ENCODE data around the gene SLC25A12. TPM values are rescaled to one million over a fixed set of nuclear protein-coding genes. Genes with fewer than 3 reads are reported as not detected.
A peak's percentile ranks its signal among the peaks of the same experiment; 100 is the strongest.

The SLC25A12 gene
- polyA plus RNA-seq, 1 of the 3 experiments (the other 2 are of a cell fraction), result 13.0 TPM

DNA sequence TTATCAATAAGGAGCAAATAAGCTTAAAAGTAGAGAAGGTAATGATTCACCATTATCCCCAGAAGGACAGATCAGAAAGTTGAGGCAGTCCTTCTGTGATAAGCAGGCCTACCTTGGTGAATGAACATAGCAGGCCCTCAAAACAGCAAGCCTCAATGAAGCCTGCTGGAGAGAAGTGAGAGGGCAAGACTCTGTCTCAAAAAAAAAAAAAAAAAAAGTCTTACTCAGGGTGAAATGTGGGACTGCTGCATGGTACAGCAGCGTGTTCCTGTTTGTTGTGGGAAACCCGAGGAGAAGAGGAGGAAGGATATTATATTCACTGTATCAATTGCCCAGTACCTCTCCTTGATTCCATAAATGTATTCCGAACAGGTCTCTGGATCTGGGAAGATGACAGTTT is 19.5 kb upstream of the SLC25A12 start:
- no peaks in the 10 kb centered on the region for H3K9me3 ChIP-seq
- 72% methylated on average over 3 of the region's 3 CpGs for WGBS (ENCODE audit: low lambda C conversion rate)
- no peak for DNase-seq
- no peak overlapping the region for H3K27ac ChIP-seq (ENCODE audit: low read depth in 2 of 2, low read length in 1 of 2)
- peak overlapping the region; percentile 1; the same call in 1 of the 2 replicates for H2AFZ ChIP-seq (ENCODE audit: low read depth)
- H3K79me2 ChIP-seq (ENCODE audit: insufficient read depth), result no peaks in the 10 kb centered on the region
- H3K9ac ChIP-seq, result no peak overlapping the region
- no peaks in the 10 kb centered on the region for H4K20me1 ChIP-seq (ENCODE audit: insufficient read depth)
- H3K36me3 ChIP-seq (replicated peaks in 1 of 2; ENCODE audit: control insufficient read depth in 1 of 2, insufficient read depth in 2 of 2, low read length in 1 of 2), result no peaks in the 10 kb centered on the region
- ChIA-PET POLR2A (interaction anchor here (1.0 to 1.7 kb wide), 2 partner anchors 10 to 19 kb away, joined by 3 to 6 read pairs; no protein-coding TSS in a partner anchor), CTCF (interaction anchor here (1.0 kb wide), 1 partner anchor 20 kb away, joined by 3 read pairs; no protein-coding TSS in a partner anchor)
- H3K9me2 ChIP-seq, result no peaks in the 10 kb centered on the region
- no peaks in the 10 kb centered on the region for H3K27me3 ChIP-seq (ENCODE audit: insufficient read depth)
- H3K4me2 ChIP-seq, result no peak overlapping the region
- H3F3A ChIP-seq (replicated peaks; ENCODE audit: insufficient read depth), result no peaks in the 10 kb centered on the region
- TF ChIP-seq NRF1 (IDR thresholded peaks at IDR 0.05; ENCODE audit: low read depth, low read length) (no peak), FOXM1 (IDR thresholded peaks at IDR 0.05; ENCODE audit: low read depth) (no peak), SMC3 (IDR thresholded peaks at IDR 0.05; ENCODE audit: low read depth, low read length) (no peak), REST (IDR thresholded peaks at IDR 0.05; ENCODE audit: low read depth, low read length) (no peak), JUND (IDR thresholded peaks at IDR 0.05) (no peak), RFX5 (IDR thresholded peaks at IDR 0.05; ENCODE audit: low read length) (no peak), FOSL2 (IDR thresholded peaks at IDR 0.05; ENCODE audit: borderline replicate concordance, low read depth) (no peak), ELF1 (IDR thresholded peaks at IDR 0.05) (no peak), USF1 (IDR thresholded peaks at IDR 0.05; ENCODE audit: borderline replicate concordance, low read depth) (no peak), GATA2 (CRISPR knock-in tag; IDR thresholded peaks at IDR 0.05) (no peak), EZH2phosphoT487 (IDR thresholded peaks at IDR 0.05; ENCODE audit: borderline replicate concordance, low read depth) (no peak), TEAD4 (IDR thresholded peaks at IDR 0.05; ENCODE audit: borderline replicate concordance, insufficient read depth) (no peak), MXI1 (IDR thresholded peaks at IDR 0.05; ENCODE audit: low read depth, low read length) (no peak), POLR2AphosphoS5 (IDR thresholded peaks at IDR 0.05; ENCODE audit: low read depth, low read length) (no peak)
- TF ChIP-seq, protein P1, sequence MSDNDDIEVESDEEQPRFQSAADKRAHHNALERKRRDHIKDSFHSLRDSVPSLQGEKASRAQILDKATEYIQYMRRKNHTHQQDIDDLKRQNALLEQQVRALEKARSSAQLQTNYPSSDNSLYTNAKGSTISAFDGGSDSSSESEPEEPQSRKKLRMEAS (IDR thresholded peaks at IDR 0.05; ENCODE audit: low read depth), result no peak
- H3K4me1 ChIP-seq (ENCODE audit: control insufficient read depth in 1 of 2, insufficient read depth in 2 of 2, low read depth in 1 of 2, low read length in 1 of 2), result no peaks in the 10 kb centered on the region
- no peak overlapping the region for H3K4me3 ChIP-seq (ENCODE audit: low read depth in 2 of 2, low read length in 1 of 2)
